Ovary (tissue), 9 donors: Measurements from ENCODE around the gene C11orf52. TPM values are rescaled to one million over a fixed set of nuclear protein-coding genes. Genes with fewer than 3 reads are reported as not detected.
"Not testable (repeated sequence)": the region's sequence is repeated elsewhere in the genome, so short reads cannot be mapped to it uniquely, and the experiment has no call there.

Source experiments
- DNase-seq, 5 donors: peaks; one replicate each; pipeline ENCODE4 v3.0.0-alpha.2; 2019 to 2020
- H3K27ac ChIP-seq, 2 donors: fragments of 200-600 bp; one replicate each; pipeline versions ENCODE4 v1.5.1 to v1.8.0; 2019 to 2022
- H3K27me3 ChIP-seq: fragments of 200-600 bp; one replicate; pipeline ENCODE4 v1.8.0; 2022
- H3K36me3 ChIP-seq: fragments of 200-600 bp; sonication (generic); one replicate; pipeline ENCODE4 v1.5.1; 2019
- H3K4me1 ChIP-seq: one replicate; pipeline ENCODE4 v1.8.1; 2013; ENCODE audit warnings: mild to moderate bottlenecking, moderate library complexity; ENCODE audit not compliant: insufficient read depth
- H3K4me3 ChIP-seq: fragments of 200-600 bp; sonication (generic); one replicate; pipeline ENCODE4 v1.5.1; 2017
- H3K9me3 ChIP-seq, 2 donors: fragments of 200-600 bp in 1 of 2; sonication (generic) in 1 of 2; one replicate each; pipeline versions ENCODE4 v1.5.1 to v1.8.1; 2013 to 2019; ENCODE audit warnings: mild to moderate bottlenecking in 1 of 2, moderate library complexity in 1 of 2
- EP300 ChIP-seq: sonication (generic); formaldehyde crosslinking; IDR thresholded peaks from one replicate; pipeline ENCODE4 v1.6.1; 2017; ENCODE audit warnings: antibody characterized with exemption
- POLR2A ChIP-seq: fragments of 450-650 bp; IDR thresholded peaks from one replicate; pipeline ENCODE4 v1.6.1; 2017; ENCODE audit warnings: antibody characterized with exemption, mild to moderate bottlenecking, moderate library complexity
- WGBS, 3 donors: extraction: QIAGEN DNeasy Blood & Tissue Kit in 1 of 3; methylation state at CpG; one replicate each; pipeline versions ENCODE4 v1.1.5 to v1.1.7; 2013 to 2017; 5-methylcytosine and 5-hydroxymethylcytosine counted together
- intact Hi-C, 4 donors: fragments of 100-400 bp; cut with DNase I; formaldehyde crosslinking; loops; one replicate each; pipeline versions ENCODE4 v1.11.0 to v1.15.1; 2022 to 2023
- polyA plus RNA-seq, 2 donors: library from polyadenylated mRNA; stranded (reverse); fragments of 200-250 nt in 1 of 2; fragments of 350-450 nt in 1 of 2; fragmentation: Illumina TruSeq in 1 of 2; extraction: RNeasy Lipid Tissue Mini Kit (QIAGEN cat#74804) in 1 of 2; gene quantifications; one replicate each; pipeline ENCODE4 v1.2.3, GENCODE V29; 2013 to 2014
- total RNA-seq, 7 donors: library from RNA; depleted of rRNA in 2 of 7; stranded (reverse); fragments of >200 nt in 2 of 7; fragmentation: NEBNext Ultra II Directional in 3 of 7; extraction: Animal tissue kit (Norgen Biotek cat#: 25700) in 3 of 7; gene quantifications; one replicate each; pipeline versions ENCODE4 v1.1.0 to v1.2.4, GENCODE V29; 2016 to 2023
- TF ChIP-seq, protein P1 (sequence below), 3 donors: fragments of 450-650 bp in 2 of 3; fragments of 200-600 bp in 1 of 3; IDR thresholded peaks; one replicate each; pipeline versions ENCODE4 v1.5.1 to v1.8.0; 2016 to 2022; ENCODE audit warnings: antibody characterized with exemption in 3 of 3, mild to moderate bottlenecking in 1 of 3
- donor health status: DM: no; HTN: no; CAD: no; lungs with moderate emphysema.
- donor health status: DM: no; HTN: no; CAD: no.
- donor health status: Bipolar disorder and iron deficiency.
- donor health status: DM: yes; HTN: yes; CAD: no.
- donor health status: DM: no; HTN: no; CAD: no.
- donor health status: DM: yes; HTN: yes; CAD: no.

Gene C11orf52
- total and polyA plus RNA-seq, 9 donors, result 1.3 to 5.9 (median 2.3) TPM; not detected in 1

- Histone ChIP-seq H3K4me3 (peak overlapping the region; percentile 58), H3K4me1 (peaks cover 7% of the 10 kb centered on the region), H3K9me3 (no peaks in the 10 kb centered on the region), H3K27ac (peak overlapping the region; percentile 65 to 95), H3K27me3 (no peaks in the 10 kb centered on the region), H3K36me3 (no peaks in the 10 kb centered on the region)
- TF ChIP-seq POLR2A, result no peak
- no peak for TF ChIP-seq EP300
- TF ChIP-seq, protein P1, sequence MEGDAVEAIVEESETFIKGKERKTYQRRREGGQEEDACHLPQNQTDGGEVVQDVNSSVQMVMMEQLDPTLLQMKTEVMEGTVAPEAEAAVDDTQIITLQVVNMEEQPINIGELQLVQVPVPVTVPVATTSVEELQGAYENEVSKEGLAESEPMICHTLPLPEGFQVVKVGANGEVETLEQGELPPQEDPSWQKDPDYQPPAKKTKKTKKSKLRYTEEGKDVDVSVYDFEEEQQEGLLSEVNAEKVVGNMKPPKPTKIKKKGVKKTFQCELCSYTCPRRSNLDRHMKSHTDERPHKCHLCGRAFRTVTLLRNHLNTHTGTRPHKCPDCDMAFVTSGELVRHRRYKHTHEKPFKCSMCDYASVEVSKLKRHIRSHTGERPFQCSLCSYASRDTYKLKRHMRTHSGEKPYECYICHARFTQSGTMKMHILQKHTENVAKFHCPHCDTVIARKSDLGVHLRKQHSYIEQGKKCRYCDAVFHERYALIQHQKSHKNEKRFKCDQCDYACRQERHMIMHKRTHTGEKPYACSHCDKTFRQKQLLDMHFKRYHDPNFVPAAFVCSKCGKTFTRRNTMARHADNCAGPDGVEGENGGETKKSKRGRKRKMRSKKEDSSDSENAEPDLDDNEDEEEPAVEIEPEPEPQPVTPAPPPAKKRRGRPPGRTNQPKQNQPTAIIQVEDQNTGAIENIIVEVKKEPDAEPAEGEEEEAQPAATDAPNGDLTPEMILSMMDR (IDR thresholded peaks at IDR 0.05), result no peak
- DNase-seq, result no peak
- 26 to 30% (median 26%) methylated on average over 6 of the region's 6 CpGs for WGBS, 3 donors
- intact Hi-C loops, result loop anchor here in 3 of 4 donors (2.0 to 10.0 kb wide), 6 partner anchors 33 to 205 kb away; partner anchors contain the start of genes CRYAB (in 2 of the 3), HSPB2 (in 2 of the 3), SDHD (in 1 of the 3) and TIMM8B (in 1 of the 3)
Observed at GRCh38 chr11:111879637-111879960, 39.1 kb upstream of the C11orf52 start.

DNA sequence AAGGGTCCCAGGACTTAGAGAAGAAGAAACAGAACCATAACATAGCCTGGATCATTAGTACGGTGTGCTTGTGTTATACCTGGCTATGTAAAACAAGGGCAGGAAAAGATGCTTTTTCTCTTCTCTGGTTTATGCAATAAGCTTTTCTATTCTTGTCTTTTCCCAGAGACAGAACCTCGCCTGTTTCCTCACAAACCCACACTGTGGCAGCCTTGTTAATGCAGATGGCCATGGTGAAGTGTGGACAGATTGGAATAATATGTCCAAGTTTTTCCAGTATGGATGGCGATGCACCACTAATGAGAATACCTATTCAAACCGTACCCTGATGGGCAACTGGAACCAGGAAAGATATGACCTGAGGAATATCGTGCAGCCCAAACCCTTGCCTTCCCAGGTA is 36.5 kb upstream of the C11orf52 start:
- Histone ChIP-seq H3K9me3 (no peaks in the 10 kb centered on the region), H3K4me3 (no peak overlapping the region), H3K36me3 (no peaks in the 10 kb centered on the region), H3K27ac (no peak overlapping the region), H3K27me3 (no peaks in the 10 kb centered on the region), H3K4me1 (peaks cover 7% of the 10 kb centered on the region)
- no peak for TF ChIP-seq EP300
- no peak for TF ChIP-seq POLR2A
- TF ChIP-seq, protein P1 (IDR thresholded peaks at IDR 0.05), result no peak
- intact Hi-C loops, result loop anchor here in 1 of 4 donors (5.0 kb wide), 1 partner anchor 40 kb away; no protein-coding TSS in a partner anchor
- WGBS, 3 donors, result 87 to 89% (median 88%) methylated on average over 5 of the region's 5 CpGs
- DNase-seq, result no peak

- H3K9me3 ChIP-seq, H3K27ac ChIP-seq, DNase-seq, H3K4me3 ChIP-seq, H3K36me3 ChIP-seq, intact Hi-C loops, H3K4me1 ChIP-seq, H3K27me3 ChIP-seq: not testable (repeated sequence)
- WGBS, 3 donors, result 90 to 95% (median 90%) methylated on average over 4 of the region's 4 CpGs
Observed at GRCh38 chr11:111885053-111885452, 33.7 kb upstream of the C11orf52 start.

DNA sequence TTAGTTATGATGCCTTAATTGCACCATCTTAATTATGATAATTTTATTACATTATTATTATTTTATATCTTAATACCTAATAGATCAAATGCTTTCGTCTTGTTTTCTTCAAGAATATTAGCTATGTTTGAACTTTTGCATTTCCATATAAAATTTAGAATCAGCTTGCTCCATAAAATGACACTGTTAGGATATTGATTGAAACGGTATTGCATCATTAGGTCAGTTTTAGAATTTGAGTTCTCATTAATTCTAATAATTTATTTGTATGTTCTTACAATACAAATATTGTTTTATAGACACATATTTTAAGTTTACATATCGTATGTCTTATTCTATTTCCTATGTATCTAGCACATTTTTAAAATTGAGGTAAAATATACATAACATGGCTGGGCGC is 32.7 kb upstream of the C11orf52 start:
- no peak for DNase-seq
- Histone ChIP-seq H3K27ac (no peak overlapping the region), H3K9me3 (no peaks in the 10 kb centered on the region), H3K4me1 (no peaks in the 10 kb centered on the region), H3K27me3 (no peaks in the 10 kb centered on the region), H3K4me3 (no peak overlapping the region), H3K36me3 (no peaks in the 10 kb centered on the region)
- 66 to 78% (median 69%) methylated on average over 4 of the region's 4 CpGs for WGBS, 3 donors
- intact Hi-C loops, result no loop called here
- TF ChIP-seq, protein P1 (IDR thresholded peaks at IDR 0.05), result no peak
- TF ChIP-seq POLR2A (no peak), EP300 (no peak)

DNA sequence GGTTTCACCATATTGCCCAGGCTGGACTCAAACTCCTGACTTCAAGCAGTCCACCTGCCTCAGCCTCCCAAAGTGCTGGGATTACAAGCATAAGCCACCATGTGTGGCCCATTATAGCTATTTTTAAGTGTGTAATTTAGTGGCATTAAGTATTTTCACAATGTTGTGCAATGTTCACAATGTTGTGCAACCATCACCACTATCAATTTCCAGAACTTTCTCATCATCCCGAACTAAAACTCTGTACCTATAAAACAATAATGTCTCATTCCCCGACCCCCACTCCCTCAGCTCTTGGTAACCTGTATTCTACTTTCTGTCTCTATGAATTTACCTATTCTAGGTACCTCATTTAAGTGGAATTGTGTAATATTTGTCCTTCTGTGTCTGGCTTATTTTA is 31.9 kb upstream of the C11orf52 start:
- H3K9me3 ChIP-seq, result no peaks in the 10 kb centered on the region
- 78 to 86% (median 83%) methylated on average over 2 of the region's 2 CpGs for WGBS, 3 donors
- intact Hi-C loops, result no loop called here
- H3K27me3 ChIP-seq, result no peaks in the 10 kb centered on the region
- no peak for TF ChIP-seq POLR2A
- TF ChIP-seq, protein P1 (IDR thresholded peaks at IDR 0.05), result no peak
- no peak for TF ChIP-seq EP300
- H3K4me1 ChIP-seq, result no peaks in the 10 kb centered on the region
- no peak overlapping the region for H3K27ac ChIP-seq
- H3K4me3 ChIP-seq, result no peak overlapping the region
- DNase-seq, result no peak
- no peaks in the 10 kb centered on the region for H3K36me3 ChIP-seq
